Urothelium cell line (cell line): ENCODE measurements around the gene ADAMTSL1.

Experiments
- DNase-seq: peaks from one replicate; pipeline ENCODE4 v3.0.0; 2011; ENCODE audit warnings: low spot score, mixed read lengths
- FAIRE-seq: peaks from 2 replicates; lab custom pipeline; 2011; peaks lifted over from hg19 to GRCh38; lab: Jason Lieb, UNC

The ADAMTSL1 gene

DNA sequence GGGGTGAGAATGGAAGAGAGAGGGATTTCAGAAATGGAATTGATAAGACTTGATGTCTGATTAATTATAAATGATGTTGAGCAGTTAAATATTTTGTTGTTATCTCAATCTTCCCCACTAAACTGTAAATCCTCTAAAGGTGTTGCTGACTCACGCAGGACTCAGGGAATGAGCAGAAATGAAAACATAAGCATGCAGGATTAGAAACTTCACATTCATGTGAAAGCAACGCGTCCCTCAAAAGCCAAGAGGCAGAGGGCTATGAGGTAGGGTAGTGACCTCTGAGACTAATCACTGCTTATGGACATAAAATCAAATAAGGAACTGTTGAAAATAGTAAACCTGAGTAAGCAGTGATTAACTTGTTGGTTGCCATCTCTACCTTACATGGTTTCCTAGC is 21.1 kb downstream of the ADAMTSL1 start:
- FAIRE-seq (no peak), DNase-seq (no peak)

DNA sequence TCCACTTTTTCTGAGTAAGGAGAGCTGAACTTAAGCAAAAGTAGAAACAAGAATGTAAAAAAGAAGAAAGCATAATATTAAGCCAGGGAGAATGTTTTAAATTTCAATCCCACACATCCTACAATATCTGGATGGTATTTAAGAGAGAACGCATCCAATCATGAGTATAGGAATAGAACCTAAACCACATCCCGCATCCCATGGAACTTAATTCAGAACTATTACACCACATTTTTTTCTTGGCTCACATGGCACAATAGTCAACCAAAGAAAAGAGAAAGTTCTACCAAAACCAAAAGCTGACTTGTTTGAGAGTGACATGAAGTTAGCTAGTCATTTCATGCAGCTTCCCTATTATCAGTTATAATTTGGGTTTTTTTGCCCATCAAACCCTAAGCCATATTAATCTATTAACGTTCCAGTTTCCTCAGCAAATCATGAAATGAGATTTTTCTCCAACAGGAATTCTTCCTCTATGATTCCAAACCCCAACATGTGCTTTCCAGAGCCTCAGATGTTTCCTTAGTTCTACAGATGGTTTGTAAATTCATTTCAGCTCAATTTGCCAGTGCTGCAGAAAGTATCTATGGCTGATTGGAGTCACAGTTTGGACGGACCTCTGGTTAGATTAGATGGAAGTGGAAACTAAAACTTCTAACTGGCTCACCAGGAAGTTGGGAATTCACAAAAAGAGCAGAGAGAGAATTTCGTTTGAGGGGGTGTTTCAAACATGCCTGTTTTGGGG is 22.5 kb downstream of the ADAMTSL1 start:
- DNase-seq: no peak
- no peak for FAIRE-seq

DNA sequence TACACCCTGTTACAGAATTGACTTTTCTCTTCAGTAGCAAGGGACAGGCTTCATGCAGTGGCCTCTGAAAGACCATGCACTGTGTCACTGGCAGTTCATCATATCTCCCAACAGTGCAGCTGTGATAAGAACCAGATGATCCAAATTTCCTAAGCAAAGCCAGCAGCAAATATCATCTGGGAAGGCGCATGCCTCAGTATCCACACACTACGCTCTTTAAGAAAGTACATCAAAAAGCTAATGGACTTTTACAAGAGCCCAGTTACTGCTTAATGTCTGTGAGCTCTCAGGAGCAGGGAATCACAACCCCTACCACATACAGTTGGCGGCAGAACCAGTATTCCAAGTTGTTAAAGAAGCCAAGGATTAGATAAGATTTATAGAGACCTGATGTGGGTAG is 25.1 kb downstream of the ADAMTSL1 start:
- FAIRE-seq: no peak
- no peak for DNase-seq

GRCh38 chr9:18499980-18500379 is 26.0 kb downstream of the ADAMTSL1 start:
- FAIRE-seq (no peak), DNase-seq (no peak)

DNA sequence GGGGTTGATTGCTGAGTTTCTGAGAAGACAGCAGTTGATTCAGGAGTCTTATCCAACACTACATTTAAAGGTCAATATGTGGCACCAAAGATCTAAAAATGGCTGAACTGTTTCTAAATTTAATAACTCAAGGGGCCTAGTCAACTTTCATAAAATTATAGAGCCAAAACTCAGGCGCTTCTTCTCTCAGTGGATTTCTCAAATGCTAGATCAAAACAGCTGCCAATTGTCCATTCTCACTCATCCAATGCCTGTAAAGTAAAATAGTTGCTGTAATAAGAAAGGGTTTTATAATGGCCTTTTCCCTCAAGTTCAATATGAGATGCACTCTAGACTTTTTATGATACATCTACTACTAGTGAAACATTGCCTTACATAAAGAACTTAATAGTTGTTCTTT is 26.5 kb downstream of the ADAMTSL1 start:
- no peak for DNase-seq
- no peak for FAIRE-seq

- FAIRE-seq: no peak
- DNase-seq: no peak
Observed at GRCh38 chr9:18501949-18502348, 28.0 kb downstream of the ADAMTSL1 start.

DNA sequence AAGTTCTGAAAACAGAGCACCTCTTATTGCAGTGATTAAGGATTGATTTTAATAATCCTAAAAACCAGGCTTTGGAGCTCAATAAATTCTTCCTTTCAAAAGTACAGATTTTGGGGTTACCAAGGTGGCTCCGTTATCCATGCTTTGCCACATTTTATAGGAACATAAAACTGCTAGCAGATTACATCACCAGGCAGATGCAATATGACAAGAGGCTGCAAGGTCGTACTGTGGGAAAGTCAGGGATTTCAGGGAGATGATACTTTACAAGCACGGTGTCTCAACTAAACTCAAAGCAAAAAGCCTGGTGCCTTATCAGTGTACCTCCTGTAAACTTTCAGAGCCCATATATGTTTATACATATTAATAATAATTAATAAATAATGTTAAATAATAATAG is 28.6 kb downstream of the ADAMTSL1 start:
- no peak for DNase-seq
- no peak for FAIRE-seq

DNA sequence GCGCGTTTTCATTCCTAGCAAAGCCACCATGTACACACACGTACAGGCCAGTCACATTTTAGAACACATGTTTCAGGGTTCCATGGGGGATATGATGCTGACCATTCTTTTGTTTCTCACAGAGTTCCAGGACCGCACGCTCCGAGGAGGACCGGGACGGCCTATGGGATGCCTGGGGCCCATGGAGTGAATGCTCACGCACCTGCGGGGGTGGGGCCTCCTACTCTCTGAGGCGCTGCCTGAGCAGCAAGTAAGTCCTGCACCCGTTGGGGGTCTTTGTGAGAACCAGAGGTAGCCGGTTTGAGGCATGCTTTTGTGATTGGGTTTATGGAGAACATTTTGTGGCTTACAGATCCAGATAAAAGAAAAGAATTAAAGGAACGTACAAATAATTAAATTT is 30.8 kb downstream of the ADAMTSL1 start:
- FAIRE-seq (no peak), DNase-seq (no peak)

DNA sequence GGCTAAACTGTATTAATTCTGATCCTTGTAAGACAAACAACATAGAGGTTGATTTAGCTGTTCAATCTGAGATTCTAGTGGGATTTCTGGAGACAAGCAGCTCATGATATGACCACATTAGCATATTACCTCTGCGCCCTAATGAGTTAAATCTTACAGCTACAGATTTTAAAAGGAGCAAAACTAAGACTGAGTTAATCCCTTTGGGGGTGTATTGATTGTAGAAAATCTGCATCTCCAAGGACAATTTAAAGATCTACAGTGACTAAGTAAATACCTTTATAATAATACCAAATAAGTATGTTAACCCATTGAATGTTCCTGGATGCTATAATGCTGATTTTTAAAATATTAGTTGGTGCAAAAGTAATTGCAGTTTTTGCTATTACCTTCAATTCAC is 33.2 kb downstream of the ADAMTSL1 start:
- FAIRE-seq: no peak
- DNase-seq: no peak

DNA sequence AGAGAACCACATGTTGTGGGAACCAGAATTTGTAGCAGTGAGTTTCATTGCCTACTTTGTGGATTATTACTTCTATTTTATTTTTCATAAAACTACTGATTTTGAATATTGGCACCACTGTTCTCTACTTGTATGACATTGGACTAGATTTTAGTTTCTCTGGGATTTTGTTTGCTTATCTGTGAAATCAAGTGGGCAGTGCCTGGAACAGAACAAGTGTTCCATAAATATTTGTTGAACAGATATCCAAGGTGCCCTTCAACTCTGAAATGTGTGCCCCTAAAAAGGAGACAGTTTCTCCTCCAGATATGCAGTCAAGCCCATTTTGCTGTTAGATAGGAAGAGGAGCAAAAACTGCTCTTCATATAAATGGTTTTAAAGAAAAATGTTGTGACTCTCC is 42.6 kb downstream of the ADAMTSL1 start:
- no peak for FAIRE-seq
- no peak for DNase-seq

GRCh38 chr9:18516965-18517364 is 43.0 kb downstream of the ADAMTSL1 start:
- DNase-seq (no peak), FAIRE-seq (no peak)

DNA sequence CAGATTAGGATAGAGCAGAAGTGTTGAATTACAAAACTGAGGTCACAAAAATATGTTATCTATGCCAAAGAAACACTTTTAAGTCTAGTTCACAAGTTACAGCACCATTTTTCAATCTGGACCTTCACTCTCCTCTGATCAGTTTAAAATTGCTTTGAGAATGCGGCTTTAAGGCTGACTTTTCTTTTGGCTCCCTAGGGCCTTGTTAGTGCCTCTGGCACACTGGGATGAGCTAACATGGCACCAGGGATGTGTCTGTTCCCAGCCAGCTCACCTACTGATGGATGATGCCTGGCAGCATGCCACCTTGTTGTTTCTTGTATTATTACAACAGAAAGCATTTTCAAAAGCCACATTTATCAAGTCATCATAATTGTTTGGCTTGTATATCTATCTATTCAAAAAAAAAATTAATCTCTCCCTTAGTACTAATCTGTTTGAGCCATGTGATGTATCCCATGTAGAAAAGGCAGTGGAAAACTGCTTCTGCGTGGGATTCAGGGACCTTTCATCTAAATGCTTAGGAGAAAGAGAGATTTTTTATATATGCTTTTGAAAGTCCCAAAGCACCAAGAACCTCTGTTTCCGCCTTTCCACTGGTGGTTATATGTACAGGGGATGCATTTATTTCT is 46.6 kb downstream of the ADAMTSL1 start:
- FAIRE-seq (no peak), DNase-seq (no peak)

- no peak for DNase-seq
- no peak for FAIRE-seq
Observed at GRCh38 chr9:18526685-18527084, 52.7 kb downstream of the ADAMTSL1 start.

GRCh38 chr9:18531136-18532065 is 57.4 kb downstream of the ADAMTSL1 start:
- DNase-seq: no peak
- no peak for FAIRE-seq

- DNase-seq (no peak), FAIRE-seq (no peak)
Observed at GRCh38 chr9:18534611-18535010, 60.7 kb downstream of the ADAMTSL1 start.

GRCh38 chr9:18536554-18536953 is 62.6 kb downstream of the ADAMTSL1 start:
- no peak for DNase-seq
- no peak for FAIRE-seq

DNA sequence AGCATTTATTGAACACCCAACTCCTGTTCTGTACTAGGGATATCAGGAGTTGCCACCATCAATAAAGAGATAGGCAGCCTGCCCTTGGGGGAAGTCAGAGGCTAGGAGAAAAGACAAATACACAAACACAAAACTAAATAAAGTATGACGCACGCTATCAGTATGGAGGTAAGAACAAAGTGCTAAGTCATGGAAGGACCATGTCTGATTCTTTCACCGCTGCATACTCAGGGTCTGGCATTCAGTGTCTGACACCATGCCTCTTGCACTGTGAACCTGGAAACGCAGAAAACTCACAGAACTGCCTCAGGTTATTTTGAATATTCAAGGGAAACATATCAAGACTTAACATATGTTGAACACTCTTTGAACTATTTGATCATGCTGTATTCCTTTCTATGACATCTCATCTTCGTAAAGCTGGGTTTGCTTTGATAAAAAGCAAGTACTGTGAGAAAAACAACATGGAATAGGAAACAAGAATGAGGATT is 65.3 kb downstream of the ADAMTSL1 start:
- FAIRE-seq (no peak), DNase-seq (no peak)

DNA sequence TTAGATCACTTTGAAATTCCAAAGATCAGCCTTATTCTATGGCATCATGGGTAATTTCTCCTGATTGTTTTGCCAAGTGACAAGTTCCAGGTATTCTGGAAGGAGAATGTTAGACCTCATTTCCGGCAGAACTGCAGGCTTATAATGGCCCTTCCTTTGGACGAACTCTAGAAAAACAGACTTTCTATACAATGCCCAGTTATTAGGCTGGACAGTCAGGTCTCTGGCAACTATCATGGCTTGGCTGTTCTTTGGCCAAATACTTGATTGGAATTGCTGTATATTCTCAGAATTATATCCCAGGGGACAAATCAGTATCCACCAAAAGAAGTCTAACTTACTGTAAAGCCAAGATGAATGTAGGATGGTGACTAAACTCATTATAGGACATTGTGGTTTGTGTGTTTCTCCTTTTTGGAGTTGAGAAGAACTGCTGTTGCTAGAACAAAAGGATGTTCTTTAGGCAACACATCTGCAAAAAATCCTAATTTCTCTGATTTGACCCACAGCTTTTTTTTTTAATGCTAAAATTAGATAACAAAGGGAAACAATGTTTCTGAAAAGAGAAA is 69.0 kb downstream of the ADAMTSL1 start:
- no peak for FAIRE-seq

GRCh38 chr9:18543406-18544192 is 69.6 kb downstream of the ADAMTSL1 start:
- FAIRE-seq (no peak), DNase-seq (peak; percentile 7)

More for the DNA sequence above, 69.0 kb downstream of the ADAMTSL1 start:
- DNase-seq: no peak

DNA sequence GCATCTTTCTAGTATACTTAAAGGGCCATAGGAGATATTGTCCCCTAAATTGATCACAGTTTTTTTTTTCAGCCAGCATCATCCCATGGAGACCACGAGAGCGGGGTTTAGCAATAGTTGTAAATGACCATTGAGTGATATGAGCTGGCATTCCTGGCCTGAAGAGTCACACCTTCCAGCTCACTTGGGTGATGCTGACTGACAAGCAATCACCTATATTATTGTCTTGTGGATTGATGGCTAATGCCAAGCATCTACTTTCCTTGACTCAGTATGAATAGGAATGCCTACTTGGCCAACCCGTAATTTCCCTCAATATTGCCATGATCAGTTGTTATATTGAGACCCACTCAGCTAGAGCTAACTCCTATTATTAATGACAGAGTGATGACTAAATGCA is 70.5 kb downstream of the ADAMTSL1 start:
- DNase-seq (no peak), FAIRE-seq (no peak)
